HEK293 (cell line): ENCODE results near the gene PPM1F.

Experiments
- CTCF ChIA-PET: fragments of 350-600 bp; formaldehyde crosslinking; extraction: SDS; loops from one replicate; lab custom pipeline; 2021; ENCODE audit warnings: antibody characterized with exemption; lab: Yijun Ruan, JAX
- POLR2A ChIA-PET: fragments of 300-600 bp; formaldehyde crosslinking; extraction: SDS; loops from one replicate; lab custom pipeline; 2020; ENCODE audit warnings: antibody characterized with exemption, inconsistent platforms; lab: Yijun Ruan, JAX
- H3K27ac ChIP-seq: fragments of 200-500 bp; sonication (Bioruptor generic); 2 replicates; pipeline ENCODE4 v1.5.1; 2014; ENCODE audit warnings: low read depth, low read length, control low read depth, inconsistent platforms; ENCODE audit errors: extremely low read depth
- H3K36me3 ChIP-seq, 2 experiments: fragments of 200-500 bp in 1 of 2; sonication (Bioruptor generic) in 1 of 2; 1 replicate in 1 of 2; 2 replicates in 1 of 2; pipeline ENCODE4 v1.5.1; 2014 to 2017; ENCODE audit warnings: inconsistent platforms in 2 of 2, low read length in 2 of 2; ENCODE audit not compliant: control insufficient read depth in 2 of 2, insufficient read depth in 1 of 2
- H3K4me1 ChIP-seq: fragments of 200-500 bp; sonication (Bioruptor generic); 2 replicates; pipeline ENCODE4 v1.5.1; 2014; ENCODE audit warnings: mild to moderate bottlenecking, low read length, inconsistent platforms; ENCODE audit not compliant: control insufficient read depth, insufficient read depth
- H3K4me3 ChIP-seq: 2 replicates; pipeline ENCODE4 v1.5.1; 2011; ENCODE audit warnings: low read depth, mild to moderate bottlenecking, control low read depth, low read length, moderate library complexity
- H3K9me3 ChIP-seq: fragments of 200-500 bp; sonication (Bioruptor generic); 2 replicates; pipeline ENCODE4 v1.5.1; 2014; ENCODE audit warnings: low read depth, low read length, inconsistent platforms; ENCODE audit not compliant: control insufficient read depth, insufficient read depth
- GLIS1 ChIP-seq: fragments of 450-650 bp; formaldehyde crosslinking; IDR thresholded peaks from 2 replicates; pipeline ENCODE4 v1.5.1; 2016; ENCODE audit warnings: missing biosample characterization, missing genetic modification characterization
- KLF17 ChIP-seq: fragments of 450-650 bp; formaldehyde crosslinking; IDR thresholded peaks from 2 replicates; pipeline ENCODE4 v1.5.1; 2016; ENCODE audit warnings: missing biosample characterization, missing genetic modification characterization
- ZBTB49 ChIP-seq: fragments of 450-650 bp; formaldehyde crosslinking; IDR thresholded peaks from 2 replicates; pipeline ENCODE4 v1.5.1; 2016; ENCODE audit warnings: missing biosample characterization, missing genetic modification characterization, low read depth
- ZNF114 ChIP-seq: fragments of 450-650 bp; formaldehyde crosslinking; IDR thresholded peaks from 2 replicates; pipeline ENCODE4 v1.5.0; 2017; ENCODE audit warnings: missing biosample characterization, missing genetic modification characterization
- ZNF132 ChIP-seq: fragments of 450-650 bp; formaldehyde crosslinking; IDR thresholded peaks from 2 replicates; pipeline ENCODE4 v1.5.1; 2017; ENCODE audit warnings: missing biosample characterization, missing genetic modification characterization, borderline replicate concordance
- ZNF138 ChIP-seq: fragments of 450-650 bp; formaldehyde crosslinking; IDR thresholded peaks from 2 replicates; pipeline ENCODE4 v1.5.1; 2016; ENCODE audit warnings: missing biosample characterization, missing genetic modification characterization, borderline replicate concordance
- ZNF146 ChIP-seq: fragments of 450-650 bp; formaldehyde crosslinking; IDR thresholded peaks from 2 replicates; pipeline ENCODE4 v1.5.1; 2016; ENCODE audit warnings: missing biosample characterization, missing genetic modification characterization
- ZNF280D ChIP-seq: fragments of 450-650 bp; formaldehyde crosslinking; IDR thresholded peaks from 2 replicates; pipeline ENCODE4 v1.5.1; 2016; ENCODE audit warnings: missing biosample characterization, missing genetic modification characterization
- ZNF488 ChIP-seq: fragments of 450-650 bp; formaldehyde crosslinking; IDR thresholded peaks from 2 replicates; pipeline ENCODE4 v1.5.1; 2016; ENCODE audit warnings: missing biosample characterization, missing genetic modification characterization
- ZNF555 ChIP-seq: fragments of 450-650 bp; formaldehyde crosslinking; conservative IDR thresholded peaks from 2 replicates; pipeline ENCODE4 v1.5.1; 2017; ENCODE audit warnings: missing biosample characterization, mild to moderate bottlenecking, missing genetic modification characterization, inconsistent platforms
- ZNF610 ChIP-seq: fragments of 450-650 bp; formaldehyde crosslinking; IDR thresholded peaks from 2 replicates; pipeline ENCODE4 v1.5.1; 2016; ENCODE audit warnings: missing biosample characterization, missing genetic modification characterization, borderline replicate concordance
- ZNF660 ChIP-seq: fragments of 450-650 bp; IDR thresholded peaks from 2 replicates; pipeline ENCODE4 v1.5.1; 2018; ENCODE audit warnings: missing biosample characterization, mild to moderate bottlenecking, missing genetic modification characterization
- ZNF677 ChIP-seq: fragments of 450-650 bp; IDR thresholded peaks from 2 replicates; pipeline ENCODE4 v1.5.0; 2018; ENCODE audit warnings: missing biosample characterization, mild to moderate bottlenecking, missing genetic modification characterization, moderate library complexity
- ZNF76 ChIP-seq: fragments of 450-650 bp; formaldehyde crosslinking; IDR thresholded peaks from 2 replicates; pipeline ENCODE4; 2016; ENCODE audit warnings: low read depth, missing biosample characterization, missing genetic modification characterization, borderline replicate concordance
- TF ChIP-seq, protein P1 (sequence below): fragments of 450-650 bp; formaldehyde crosslinking; IDR thresholded peaks from 2 replicates; pipeline ENCODE4 v1.5.1; 2017; ENCODE audit warnings: missing biosample characterization, missing genetic modification characterization
- TF ChIP-seq, protein P2 (sequence below): fragments of 450-650 bp; formaldehyde crosslinking; IDR thresholded peaks from 2 replicates; pipeline ENCODE4 v1.5.1; 2016; ENCODE audit warnings: missing biosample characterization, missing genetic modification characterization

The PPM1F gene

GRCh38 chr22:21942407-21943343 is 10.0 kb downstream of the PPM1F start:
- ChIA-PET POLR2A (interaction anchor here (0.5 to 1.0 kb wide), 5 partner anchors 38 to 312 kb away, joined by 3 to 9 read pairs (median 6); no protein-coding TSS in a partner anchor), CTCF (interaction anchor here (0.6 to 8.0 kb wide), 3 partner anchors 8 to 264 kb away, joined by 4 to 120 read pairs (median 5); partner anchors contain the start of gene PPM1F)
- H3K4me1 ChIP-seq = no peaks in the 10 kb centered on the region
- no peak overlapping the region for H3K27ac ChIP-seq
- no peaks in the 10 kb centered on the region for H3K9me3 ChIP-seq
- TF ChIP-seq ZNF146 (tag by site-specific recombination) = no peak
- 0 out of 2 replicates have a peak, but pooled peaks have one; percentile 20 for TF ChIP-seq KLF17 (tag by site-specific recombination)
- no peak for TF ChIP-seq ZNF610 (tag by site-specific recombination)
- TF ChIP-seq GLIS1 (tag by site-specific recombination) = peak; percentile 45; the same call in 1 of the 2 replicates
- TF ChIP-seq ZNF114 = no peak
- H3K4me3 ChIP-seq = no peak overlapping the region
- H3K36me3 ChIP-seq = peaks cover 0 to 70% of the 10 kb centered on the region in 2 experiments; a peak in 1 of 3 replicates

DNA sequence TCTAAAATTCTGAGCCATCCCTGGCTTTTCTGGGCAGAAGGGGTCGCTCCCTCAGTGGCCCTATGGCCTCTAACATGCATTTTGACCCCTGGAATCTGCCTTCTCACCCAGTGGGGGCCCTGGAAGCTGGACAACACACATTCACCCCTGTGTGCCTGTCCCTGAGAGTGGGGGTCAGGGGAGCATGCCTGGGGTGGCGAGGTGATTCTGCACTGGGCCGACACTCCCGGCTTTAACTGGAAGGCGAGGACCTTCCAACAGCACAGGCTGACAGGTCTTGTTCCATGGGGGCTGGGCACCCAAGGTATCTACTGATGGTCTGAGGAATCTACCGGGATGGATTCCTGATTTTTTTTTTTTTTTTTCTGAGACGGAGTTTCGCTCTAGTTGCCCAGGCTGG is 10.7 kb downstream of the PPM1F start:
- POLR2A ChIA-PET = interaction anchor here (0.6 to 1.0 kb wide), 4 partner anchors 37 to 236 kb away, joined by 3 to 9 read pairs (median 6); no protein-coding TSS in a partner anchor
- no peaks in the 10 kb centered on the region for H3K9me3 ChIP-seq
- CTCF ChIA-PET = interaction anchor here (1.2 to 8.0 kb wide), 2 partner anchors 9 to 20 kb away, joined by 4 to 120 read pairs; partner anchors contain the start of gene PPM1F
- H3K36me3 ChIP-seq = peaks cover 0 to 77% of the 10 kb centered on the region in 2 experiments; a peak in 1 of 3 replicates
- no peaks in the 10 kb centered on the region for H3K4me1 ChIP-seq
- TF ChIP-seq ZNF660 = no peak
- TF ChIP-seq ZNF555 (tag by site-specific recombination) = no peak
- TF ChIP-seq ZNF677 (tag by site-specific recombination) = no peak
- no peak for TF ChIP-seq ZNF488 (tag by site-specific recombination)
- TF ChIP-seq, protein P1, sequence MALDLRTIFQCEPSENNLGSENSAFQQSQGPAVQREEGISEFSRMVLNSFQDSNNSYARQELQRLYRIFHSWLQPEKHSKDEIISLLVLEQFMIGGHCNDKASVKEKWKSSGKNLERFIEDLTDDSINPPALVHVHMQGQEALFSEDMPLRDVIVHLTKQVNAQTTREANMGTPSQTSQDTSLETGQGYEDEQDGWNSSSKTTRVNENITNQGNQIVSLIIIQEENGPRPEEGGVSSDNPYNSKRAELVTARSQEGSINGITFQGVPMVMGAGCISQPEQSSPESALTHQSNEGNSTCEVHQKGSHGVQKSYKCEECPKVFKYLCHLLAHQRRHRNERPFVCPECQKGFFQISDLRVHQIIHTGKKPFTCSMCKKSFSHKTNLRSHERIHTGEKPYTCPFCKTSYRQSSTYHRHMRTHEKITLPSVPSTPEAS (tag by site-specific recombination) = no peak
- TF ChIP-seq ZNF138 (tag by site-specific recombination) = no peak
- TF ChIP-seq, protein P2, sequence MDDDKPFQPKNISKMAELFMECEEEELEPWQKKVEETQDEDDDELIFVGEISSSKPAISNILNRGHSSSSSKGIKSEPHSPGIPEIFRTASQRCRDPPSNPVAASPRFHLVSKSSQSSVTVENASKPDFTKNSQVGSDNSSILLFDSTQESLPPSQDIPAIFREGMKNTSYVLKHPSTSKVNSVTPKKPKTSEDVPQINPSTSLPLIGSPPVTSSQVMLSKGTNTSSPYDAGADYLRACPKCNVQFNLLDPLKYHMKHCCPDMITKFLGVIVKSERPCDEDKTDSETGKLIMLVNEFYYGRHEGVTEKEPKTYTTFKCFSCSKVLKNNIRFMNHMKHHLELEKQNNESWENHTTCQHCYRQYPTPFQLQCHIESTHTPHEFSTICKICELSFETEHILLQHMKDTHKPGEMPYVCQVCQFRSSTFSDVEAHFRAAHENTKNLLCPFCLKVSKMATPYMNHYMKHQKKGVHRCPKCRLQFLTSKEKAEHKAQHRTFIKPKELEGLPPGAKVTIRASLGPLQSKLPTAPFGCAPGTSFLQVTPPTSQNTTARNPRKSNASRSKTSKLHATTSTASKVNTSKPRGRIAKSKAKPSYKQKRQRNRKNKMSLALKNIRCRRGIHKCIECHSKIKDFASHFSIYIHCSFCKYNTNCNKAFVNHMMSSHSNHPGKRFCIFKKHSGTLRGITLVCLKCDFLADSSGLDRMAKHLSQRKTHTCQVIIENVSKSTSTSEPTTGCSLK (tag by site-specific recombination) = no peak
- TF ChIP-seq ZBTB49 (tag by site-specific recombination) = no peak
- no peak for TF ChIP-seq ZNF132
- TF ChIP-seq ZNF280D = no peak
- no peak for TF ChIP-seq ZNF76
- H3K27ac ChIP-seq = no peak overlapping the region
- H3K4me3 ChIP-seq = no peak overlapping the region
